Measurements from ENCODE around the gene NKIRAS2.
A peak's percentile ranks its signal among the peaks of the same experiment; 100 is the strongest.

Gene NKIRAS2
- 16.2 to 26.9 reads per million in 2 donors for total RNA-seq

DNA sequence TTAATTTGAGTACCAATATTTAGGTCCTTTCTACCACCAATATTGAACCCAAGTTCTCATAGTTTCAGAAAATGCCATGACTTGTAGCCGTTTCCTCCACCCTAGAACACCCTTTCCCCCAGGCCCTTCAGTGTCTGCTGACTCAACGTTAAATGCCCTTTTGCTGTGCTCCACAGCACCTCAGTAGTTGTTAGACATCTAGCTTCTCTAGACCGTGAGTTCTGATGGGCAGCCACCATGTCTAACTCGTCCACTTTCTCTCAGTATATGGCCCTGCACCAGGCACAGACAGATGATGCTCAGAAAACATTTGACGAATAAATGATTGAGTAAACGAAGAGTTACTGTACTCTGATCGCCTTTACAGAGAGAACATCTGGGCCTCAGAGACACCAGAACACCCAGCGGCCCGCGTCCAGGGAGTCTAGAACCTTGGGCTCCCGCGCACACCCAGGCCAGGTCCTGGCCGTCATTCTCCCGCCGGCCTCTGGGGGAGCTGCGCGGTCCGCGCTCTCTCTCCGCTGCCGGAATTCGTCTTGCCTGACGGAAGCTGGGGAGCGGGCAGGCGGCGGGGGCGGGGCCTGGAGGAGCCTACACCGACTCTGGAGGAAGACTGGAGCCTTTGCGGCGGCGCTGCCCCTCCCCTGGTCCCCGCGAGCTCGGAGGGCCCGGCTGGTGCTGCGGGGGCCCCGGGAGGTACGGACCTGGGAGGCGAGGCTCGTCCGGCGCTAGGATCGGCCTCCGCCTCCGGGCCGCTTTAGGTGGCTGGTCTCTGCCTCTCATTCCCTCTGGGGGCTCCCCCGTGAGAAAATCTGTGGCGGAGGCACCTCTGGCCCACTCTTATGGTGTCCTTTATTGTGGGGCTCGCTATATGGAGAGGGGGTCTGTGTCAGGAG lies at the start of gene NKIRAS2:
Gene NKIRAS2 (plus strand): TSS at position 582 of the 896 bp plus-strand sequence. CDS start 1,488 bp downstream, outside the sequence.
- peak; percentile 92 for DNase-seq

DNA sequence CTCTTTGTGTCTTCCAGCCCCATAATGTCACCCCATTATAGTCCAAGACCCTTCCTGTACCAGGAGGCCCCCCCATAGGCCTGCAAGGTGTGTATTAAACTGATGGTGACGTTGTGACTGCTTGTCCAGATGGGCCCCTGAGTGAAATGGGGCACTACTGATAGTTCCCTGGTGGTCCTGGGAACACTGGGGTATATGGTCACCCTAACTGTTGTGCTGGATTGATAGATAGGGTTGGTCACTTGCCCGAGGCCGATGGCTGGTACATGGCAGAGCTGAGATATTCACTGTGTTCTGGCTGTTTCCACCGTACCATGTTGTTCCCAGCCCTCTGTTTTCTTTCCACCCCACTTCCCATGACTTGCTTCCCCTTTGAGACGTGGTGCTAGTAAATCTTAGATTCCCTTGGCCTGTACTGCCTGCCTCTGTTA lies 49.0 kb upstream of the NKIRAS2 start:
- no peak for DNase-seq

GRCh38 chr17:41971721-41972523 lies 48.0 kb upstream of the NKIRAS2 start:
- DNase-seq: no peak

DNA sequence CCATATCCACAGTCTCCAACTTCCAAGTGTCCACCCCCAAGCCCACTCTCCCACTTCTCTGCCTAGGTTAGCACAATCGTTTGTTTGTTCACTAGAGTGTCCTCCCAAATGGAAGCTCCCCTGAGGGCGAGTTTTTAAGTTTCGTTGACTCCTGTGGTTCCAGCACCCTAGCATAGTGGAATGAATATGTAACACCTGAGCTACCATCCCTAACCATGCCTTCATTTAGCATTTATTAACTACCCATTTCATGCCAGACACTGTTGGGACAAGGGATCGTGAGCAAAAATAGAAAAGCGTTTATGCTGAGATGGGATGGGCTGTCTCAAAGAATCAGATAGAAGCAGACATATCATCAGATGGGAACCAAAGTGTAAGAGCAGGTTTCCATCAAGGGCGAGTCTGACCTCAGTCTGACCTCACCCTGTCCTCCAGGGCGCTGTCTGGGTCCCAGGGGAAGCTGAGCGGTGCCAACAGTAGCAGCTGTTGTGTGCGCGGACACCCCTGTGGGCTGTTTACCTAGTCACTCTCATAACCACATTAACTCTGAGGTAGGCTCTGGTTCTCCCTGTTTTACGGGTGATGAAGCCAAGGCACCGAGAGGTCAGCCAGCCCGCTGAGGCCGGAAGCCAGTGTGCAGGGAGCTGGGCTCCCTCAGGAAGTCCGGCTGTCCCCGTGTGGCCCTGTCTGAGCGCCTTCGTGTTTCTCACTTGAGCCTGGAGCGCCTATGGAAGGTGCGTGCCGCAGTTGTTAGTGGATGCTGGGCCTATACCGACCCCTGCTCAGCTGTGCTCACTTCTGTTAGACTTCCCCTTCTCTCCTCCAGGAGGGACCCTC lies 47.1 kb upstream of the NKIRAS2 start:
- no peak for DNase-seq

DNA sequence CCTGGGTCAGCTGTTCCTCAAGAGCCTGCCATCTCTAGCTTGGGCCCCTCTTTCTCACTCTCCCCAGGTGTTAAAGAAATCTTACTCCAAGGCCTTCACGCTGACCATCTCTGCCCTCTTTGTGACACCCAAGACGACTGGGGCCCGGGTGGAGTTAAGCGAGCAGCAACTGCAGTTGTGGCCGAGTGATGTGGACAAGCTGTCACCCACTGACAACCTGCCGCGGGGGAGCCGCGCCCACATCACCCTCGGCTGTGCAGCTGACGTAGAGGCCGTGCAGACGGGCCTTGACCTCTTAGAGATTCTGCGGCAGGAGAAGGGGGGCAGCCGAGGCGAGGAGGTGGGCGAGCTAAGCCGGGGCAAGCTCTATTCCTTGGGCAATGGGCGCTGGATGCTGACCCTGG lies 46.5 kb upstream of the NKIRAS2 start:
- DNase-seq: no peak

DNA sequence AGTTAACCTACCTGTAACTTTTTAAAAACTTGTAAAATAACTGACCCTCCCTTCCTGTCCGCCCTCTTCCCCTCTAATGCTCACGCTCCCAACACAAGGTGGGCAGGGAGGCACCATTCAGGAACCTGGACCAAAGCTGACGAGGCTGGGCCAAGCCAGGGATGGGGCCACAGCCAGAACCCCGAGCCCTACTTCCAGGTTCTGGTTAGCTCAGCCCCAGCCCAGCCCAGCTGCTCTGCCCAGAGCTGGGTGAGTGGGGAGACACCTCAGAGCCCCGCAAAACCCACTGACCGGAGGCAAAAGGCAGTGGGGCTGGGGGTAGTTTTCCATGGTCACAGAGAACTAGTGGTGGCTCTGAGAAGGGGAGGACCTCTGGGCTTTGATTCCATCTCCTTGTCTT lies 45.9 kb upstream of the NKIRAS2 start:
- DNase-seq: no peak

DNA sequence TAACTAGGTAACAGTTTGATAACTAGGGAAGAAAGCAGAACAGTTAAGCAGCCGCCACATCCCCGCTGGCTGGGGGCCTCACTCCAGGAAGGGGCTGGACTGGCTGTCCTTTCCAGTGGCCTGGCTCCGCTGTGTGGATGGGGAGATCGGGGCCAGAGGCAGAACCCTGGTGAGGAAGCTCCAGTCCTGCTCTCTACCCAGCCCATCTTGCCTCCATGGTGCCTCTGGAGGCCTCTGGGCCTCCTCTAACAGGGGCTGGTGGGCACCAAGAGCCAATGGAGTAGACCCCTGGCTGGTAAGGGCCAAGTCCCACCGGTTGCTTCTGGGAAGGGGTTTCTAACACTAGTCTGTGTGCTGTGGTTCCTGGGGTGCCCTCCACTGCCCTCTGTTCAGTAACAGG lies 45.2 kb upstream of the NKIRAS2 start:
- DNase-seq: no peak

DNA sequence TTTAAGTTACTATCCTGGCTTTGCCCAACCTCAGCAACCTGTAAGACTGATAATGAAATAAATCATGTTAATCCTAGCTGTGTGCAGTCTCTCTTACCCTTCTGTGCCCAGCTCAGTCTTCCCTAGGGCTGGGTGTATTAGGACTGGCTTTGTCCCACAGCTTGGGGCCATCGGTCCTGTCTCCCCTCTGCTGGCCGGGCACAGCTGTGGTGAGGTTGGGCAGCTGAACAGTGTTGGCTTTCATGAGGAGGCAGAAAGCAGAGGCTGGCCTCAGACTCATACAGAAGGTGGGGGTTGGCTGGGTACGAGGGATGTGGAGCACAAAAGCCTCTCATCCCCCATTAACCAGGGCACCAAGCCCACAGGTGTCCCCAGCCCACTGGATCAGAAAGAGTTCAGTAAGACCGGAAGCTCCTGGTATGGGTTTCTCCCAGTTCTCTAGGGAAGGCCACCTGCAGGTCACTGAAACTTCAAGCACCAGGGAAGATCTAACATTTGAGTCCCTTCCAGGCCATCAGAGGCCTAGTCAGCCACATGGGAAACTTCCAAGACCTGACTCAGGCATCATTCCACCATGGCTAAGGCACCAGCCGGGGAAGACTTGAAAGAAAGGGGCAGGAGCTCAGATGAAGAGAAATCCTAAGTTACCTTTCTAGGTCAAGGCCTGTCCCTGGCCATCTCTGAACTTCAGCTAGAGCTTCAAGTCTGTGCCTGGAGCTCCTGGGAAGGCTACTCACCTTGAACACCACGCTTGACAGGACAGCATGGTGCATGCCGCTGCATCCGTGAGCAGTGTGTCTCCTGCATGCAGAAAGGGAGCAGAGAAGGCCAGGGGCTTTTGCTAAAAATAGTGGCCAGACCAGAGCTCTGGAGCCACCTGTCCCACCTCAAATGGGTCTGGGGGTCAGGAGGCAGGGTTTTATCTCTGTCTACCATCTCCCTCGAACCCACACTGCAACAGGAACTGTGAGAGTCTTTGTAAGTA lies 44.5 kb upstream of the NKIRAS2 start:
- no peak for DNase-seq

- DNase-seq: no peak
These were observed 43.6 kb upstream of the NKIRAS2 start for GRCh38 chr17:41976142-41976768.

DNA sequence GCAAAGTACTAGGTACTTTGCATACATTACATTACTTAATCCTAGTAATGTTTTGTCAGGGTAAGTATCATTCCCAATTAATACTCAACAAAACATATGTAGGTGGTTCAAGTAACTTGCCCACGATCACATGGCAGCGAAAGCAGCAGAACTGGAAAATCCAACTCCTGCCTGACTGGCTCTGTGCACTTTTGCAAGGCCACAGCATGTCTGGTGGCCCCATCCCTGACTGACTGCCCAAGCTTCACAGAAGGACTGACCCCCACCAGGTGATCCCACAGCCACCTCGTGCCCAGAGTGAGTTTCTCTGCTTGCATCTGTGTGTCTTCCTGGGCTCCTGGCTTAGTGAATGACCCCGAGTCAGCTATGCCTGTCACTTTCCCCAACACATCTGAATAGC lies 41.9 kb upstream of the NKIRAS2 start:
- no peak for DNase-seq

DNA sequence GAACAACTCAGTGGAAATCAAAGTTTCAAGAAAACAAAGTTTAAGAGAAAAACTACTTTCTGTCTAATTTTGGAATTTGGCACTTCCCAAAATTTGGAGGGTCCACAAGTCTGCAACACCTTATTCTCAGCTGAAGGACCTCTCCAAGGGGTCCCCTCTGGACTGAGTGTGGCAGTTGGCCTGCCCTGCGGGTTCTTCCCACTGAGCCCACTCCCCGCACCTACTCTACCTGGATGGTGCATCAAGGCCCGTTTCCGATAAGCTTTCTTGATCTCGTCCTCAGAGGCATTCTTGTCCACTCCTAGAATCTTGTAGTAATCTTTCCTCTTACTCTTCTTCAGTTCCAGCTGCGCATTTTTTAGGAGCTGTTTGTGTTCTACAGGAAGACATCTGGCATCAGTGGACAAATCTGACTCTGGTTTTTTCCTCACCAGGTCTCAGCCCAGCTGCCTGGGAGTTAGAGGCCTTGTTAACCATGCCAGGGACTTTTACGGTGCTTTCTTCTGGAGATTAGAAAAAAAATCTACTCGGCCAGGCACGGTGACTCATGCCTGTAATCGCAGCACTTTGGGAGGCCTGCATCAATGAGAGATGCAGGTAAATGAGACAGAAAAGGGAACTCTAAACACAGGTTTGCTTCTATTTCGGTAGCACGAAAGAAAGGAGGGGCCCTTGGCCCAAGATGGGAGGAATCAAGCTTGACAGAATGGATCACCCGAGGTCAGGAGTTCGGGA lies 37.7 kb upstream of the NKIRAS2 start:
- DNase-seq: no peak

DNA sequence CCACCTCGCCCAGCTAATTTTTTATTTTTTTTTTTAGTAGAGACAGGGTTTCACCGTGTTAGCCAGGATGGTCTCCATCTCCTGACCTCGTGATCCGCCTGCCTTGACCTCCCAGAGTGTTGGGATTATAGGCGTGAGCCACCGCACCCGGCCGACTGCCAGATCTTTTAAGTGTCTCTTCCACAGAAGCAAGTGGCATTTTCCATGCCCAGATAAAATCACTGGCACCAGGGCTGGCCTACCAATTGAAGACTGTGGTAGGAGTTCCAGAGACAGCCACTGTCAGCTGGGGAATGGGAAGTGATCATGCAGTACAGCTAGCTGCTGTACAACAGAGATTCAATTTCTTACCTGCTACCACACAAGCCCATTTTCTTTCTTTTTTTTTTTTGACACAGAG lies 35.4 kb upstream of the NKIRAS2 start:
- DNase-seq: no peak

DNA sequence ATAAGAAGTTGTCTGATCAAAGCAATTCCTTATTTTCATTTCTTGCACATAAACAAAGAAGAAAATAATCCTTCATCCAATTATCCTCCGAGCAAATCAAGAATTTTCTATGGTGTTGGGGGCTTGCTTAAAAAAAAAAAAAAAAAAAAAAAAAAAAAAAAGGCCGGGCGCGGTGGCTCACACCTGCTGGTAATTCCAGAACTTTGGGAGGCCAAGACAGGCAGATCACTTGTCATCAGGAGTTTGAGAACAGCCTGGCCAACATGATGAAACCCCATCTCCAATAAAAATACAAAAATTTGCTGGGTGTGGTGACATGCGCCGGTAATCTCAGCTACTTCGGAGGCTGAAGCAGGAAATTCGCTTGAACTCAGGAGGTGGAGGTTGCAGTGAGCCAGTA lies 34.0 kb upstream of the NKIRAS2 start:
- DNase-seq: no peak

GRCh38 chr17:41986634-41987033 lies 33.3 kb upstream of the NKIRAS2 start:
- DNase-seq: no peak

- DNase-seq: no peak
These were observed 32.2 kb upstream of the NKIRAS2 start for GRCh38 chr17:41987642-41988041.

DNA sequence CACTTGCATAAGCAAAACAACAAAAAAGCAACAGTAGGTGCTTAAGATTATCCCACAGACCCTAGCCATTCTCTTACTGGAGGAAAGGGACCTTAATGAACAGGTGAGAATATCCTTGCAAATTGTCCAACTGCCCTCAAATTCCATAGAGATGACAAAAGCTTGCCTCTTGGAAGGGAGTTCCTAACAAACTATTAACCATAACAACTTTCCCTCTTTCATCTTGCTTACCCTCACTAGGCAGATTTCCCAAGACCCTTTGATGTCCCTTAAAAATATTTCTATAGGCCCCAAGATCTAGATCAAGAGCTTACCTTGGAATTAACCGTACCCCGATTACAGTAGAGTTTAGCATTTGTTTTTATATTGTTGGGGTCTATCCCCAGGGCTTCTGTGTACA lies 31.5 kb upstream of the NKIRAS2 start:
- no peak for DNase-seq

GRCh38 chr17:41989702-41990419 lies 30.0 kb upstream of the NKIRAS2 start:
- no peak for DNase-seq

DNA sequence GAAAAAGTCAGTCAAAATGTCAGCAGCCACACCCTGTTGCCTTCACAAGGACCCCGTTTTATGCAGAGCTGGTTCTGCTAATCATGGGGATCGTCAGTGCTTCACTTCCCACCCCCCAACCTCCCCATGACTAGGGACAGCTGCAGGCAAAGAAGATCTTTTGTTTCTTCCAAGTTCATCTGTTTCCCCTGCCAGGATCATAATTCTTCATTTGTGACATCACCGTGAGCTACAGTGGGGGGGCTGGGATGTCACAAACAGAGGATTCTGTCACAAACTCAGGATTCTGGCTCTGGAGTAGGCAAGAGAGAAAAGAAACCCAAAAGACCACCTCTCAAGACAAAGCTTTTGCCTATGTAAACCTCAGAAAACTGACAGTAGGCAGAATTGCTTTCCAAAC lies 27.3 kb upstream of the NKIRAS2 start:
- DNase-seq: no peak

DNA sequence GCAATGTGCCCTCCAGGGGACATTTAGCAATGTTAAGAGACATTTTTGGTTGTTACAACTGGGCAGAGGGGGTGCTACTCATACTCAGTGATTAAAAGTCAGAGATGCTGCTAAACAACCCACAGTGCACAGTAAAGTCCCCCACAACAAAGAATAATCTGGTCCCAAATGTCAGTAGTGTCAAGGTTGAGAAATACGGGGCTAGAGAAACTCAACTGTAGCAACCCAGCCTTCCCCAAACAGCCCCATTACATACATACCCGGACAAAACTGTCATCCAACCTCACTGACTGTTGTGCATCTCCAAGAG lies 23.1 kb upstream of the NKIRAS2 start:
- DNase-seq: no peak

DNA sequence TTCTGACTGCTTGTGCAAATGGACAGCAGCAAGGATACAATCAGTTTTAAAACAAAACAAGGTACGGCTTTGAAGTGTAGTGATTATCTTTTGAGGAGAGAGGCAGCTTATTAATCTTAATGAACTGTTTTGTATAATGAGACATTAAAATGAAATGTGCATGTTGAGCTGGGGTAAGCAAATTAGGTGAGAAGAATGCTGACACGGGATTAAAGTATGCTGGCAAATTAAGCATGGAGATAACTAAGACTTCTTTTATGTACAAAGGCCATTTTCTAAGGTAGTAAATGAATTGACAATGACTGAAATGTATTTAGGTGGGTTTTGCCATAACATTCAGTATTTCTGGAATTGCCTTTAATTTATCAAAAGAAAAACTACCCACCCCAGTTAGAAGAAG lies 21.4 kb upstream of the NKIRAS2 start:
- no peak for DNase-seq
